ENCODE measurements around the gene RASAL3. TPM values are rescaled to one million over a fixed set of nuclear protein-coding genes. Genes with fewer than 3 reads are reported as not detected.

The RASAL3 gene
- total RNA-seq, 1 experiment from 2014 or later: 0.57 TPM

- CTCF ChIA-PET: interaction anchor here (0.6 kb wide), 1 partner anchor 151 kb away, joined by 3 read pairs; no protein-coding TSS in a partner anchor
Observed at GRCh38 chr19:15404097-15404779, 60.1 kb downstream of the RASAL3 start.

More at GRCh38 chr19:15404097-15404779, 60.1 kb downstream of the RASAL3 start:
- H3K79me2 ChIP-seq (ENCODE audit: insufficient read depth, low read length): peaks cover 90% of the 10 kb centered on the region
- no peak overlapping the region for H3K4me2 ChIP-seq (ENCODE audit: low read length)
- DNase-seq (ENCODE audit: low read depth, low spot score): no peak
- H3K36me3 ChIP-seq (ENCODE audit: control insufficient read depth in 1 of 2, insufficient read depth in 2 of 2, low read length in 2 of 2): peaks cover 16 to 33% of the 10 kb centered on the region in 2 experiments; a peak in 3 of 4 replicates
- RAD21 ChIA-PET (ENCODE audit: low non-redundant PET in 1 of 2, low total read pairs in 2 of 2, uncharacterized antibody in 2 of 2, unreplicated experiment in 2 of 2): interaction anchor here in 1 of 2 experiments (0.5 kb wide), 1 partner anchor 137 kb away, joined by 3 read pairs; no protein-coding TSS in a partner anchor
- no peak overlapping the region for H3K9ac ChIP-seq (ENCODE audit: low read length)
- H2AFZ ChIP-seq (ENCODE audit: low read depth, low read length, poor library complexity, severe bottlenecking): no peak overlapping the region
- H3K4me3 ChIP-seq (replicated peaks in 1 of 2; ENCODE audit: low read depth in 1 of 2, low read length in 2 of 2): no peak overlapping the region
- H3K9me3 ChIP-seq (ENCODE audit: control insufficient read depth in 1 of 2, insufficient read depth in 1 of 2, low read depth in 1 of 2, low read length in 2 of 2): no peaks in the 10 kb centered on the region
- intact Hi-C loops (cut with micrococcal nuclease): no loop called here
- no peaks in the 10 kb centered on the region for H3K9me2 ChIP-seq (ENCODE audit: insufficient read depth)
- H3K27me3 ChIP-seq (ENCODE audit: insufficient read depth, low read length): no peaks in the 10 kb centered on the region
- H3K4me1 ChIP-seq (ENCODE audit: control insufficient read depth in 1 of 2, insufficient read depth in 2 of 2, low read length in 2 of 2): no peaks in the 10 kb centered on the region
- H3K27ac ChIP-seq (ENCODE audit: low read depth, low read length): no peak overlapping the region
- no TSS peak for BruUV-seq (replicated peaks)
- H4K20me1 ChIP-seq (ENCODE audit: insufficient read depth): peaks cover 12% of the 10 kb centered on the region; the same call in 1 of the 2 replicates
- no peak for TF ChIP-seq CTCF (IDR thresholded peaks at IDR 0.05 in 2 of 3, conservative IDR thresholded peaks at IDR 0.05 in 1 of 3; ENCODE audit: borderline replicate concordance in 1 of 3, insufficient read depth in 1 of 3, low read depth in 2 of 3, low read length in 2 of 3)
- TF ChIP-seq TCF7L2 (IDR thresholded peaks at IDR 0.05; ENCODE audit: borderline replicate concordance, extremely low read depth, insufficient read depth, insufficient read length): no peak
- no peak for TF ChIP-seq POLR2A (IDR thresholded peaks at IDR 0.05; ENCODE audit: borderline replicate concordance, extremely low read depth, insufficient read depth, insufficient read length)
- TF ChIP-seq EZH2phosphoT487 (IDR thresholded peaks at IDR 0.05; ENCODE audit: borderline replicate concordance): no peak
- no peak for TF ChIP-seq SIN3A (IDR thresholded peaks at IDR 0.05; ENCODE audit: low read depth)
- no peak for TF ChIP-seq EGR1 (IDR thresholded peaks at IDR 0.05; ENCODE audit: low read depth)
- no peak for TF ChIP-seq ZFX (IDR thresholded peaks at IDR 0.05)
- TF ChIP-seq ZNF274 (IDR thresholded peaks at IDR 0.05; ENCODE audit: low read depth, low read length): no peak
- no peak for TF ChIP-seq SRF (IDR thresholded peaks at IDR 0.05; ENCODE audit: low read depth)
- TF ChIP-seq FOSL1 (IDR thresholded peaks at IDR 0.05; ENCODE audit: low read depth): no peak
- no peak for TF ChIP-seq CBX3 (IDR thresholded peaks at IDR 0.05; ENCODE audit: low read depth)
- TF ChIP-seq ELF1 (IDR thresholded peaks at IDR 0.05; ENCODE audit: borderline replicate concordance, low read depth): no peak
- no peak for TF ChIP-seq POLR2AphosphoS5 (IDR thresholded peaks at IDR 0.05; ENCODE audit: low read depth, low read length)
- TF ChIP-seq RAD21 (IDR thresholded peaks at IDR 0.05; ENCODE audit: low read depth): no peak
- no peak for TF ChIP-seq JUND (IDR thresholded peaks at IDR 0.05)
- no peak for TF ChIP-seq ZBTB33 (IDR thresholded peaks at IDR 0.05; ENCODE audit: extremely low read depth, insufficient replicate concordance, low read length)
- TF ChIP-seq YY1 (IDR thresholded peaks at IDR 0.05; ENCODE audit: extremely low read depth, insufficient replicate concordance, low read depth, low read length): no peak
- TF ChIP-seq MAX (IDR thresholded peaks at IDR 0.05): no peak
- no peak for TF ChIP-seq EZH2 (IDR thresholded peaks at IDR 0.05)
- POLR2A ChIA-PET: no interaction called here
- ATAC-seq: no peak
